Aorta (tissue), 5 donors: ENCODE data around the gene ADM2. TPM values are rescaled to one million over a fixed set of nuclear protein-coding genes. Genes with fewer than 3 reads are reported as not detected.
"Not testable (repeated sequence)": the region's sequence is repeated elsewhere in the genome, so short reads cannot be mapped to it uniquely, and the experiment has no call there.

Experiments used
- ATAC-seq: fragments of 200-7000 bp; cut with Tn5 transposase; one replicate; pipeline ENCODE4 v1.9.1; 2022; ENCODE audit warnings: moderate library complexity; ENCODE audit not compliant: low FRiP score
- DNase-seq, 2 donors: peaks; one replicate each; pipeline ENCODE4 v3.0.0-alpha.2; 2020
- H3K27ac ChIP-seq, 2 donors: one replicate each; pipeline ENCODE4 v1.5.1; 2013; ENCODE audit warnings: low read length in 2 of 2, mild to moderate bottlenecking in 2 of 2, moderate library complexity in 2 of 2, control low read depth in 1 of 2, inconsistent platforms in 1 of 2, low read depth in 1 of 2
- H3K27me3 ChIP-seq, 2 donors: one replicate each; pipeline ENCODE4 v1.6.1; 2013; ENCODE audit warnings: control low read depth in 1 of 2, low read length in 1 of 2, mild to moderate bottlenecking in 1 of 2, moderate library complexity in 1 of 2; ENCODE audit not compliant: insufficient read depth in 2 of 2, control insufficient read depth in 1 of 2
- H3K36me3 ChIP-seq, 2 donors: one replicate each; pipeline ENCODE4 v1.6.1; 2013; ENCODE audit warnings: control low read depth in 1 of 2, low read length in 1 of 2, mild to moderate bottlenecking in 1 of 2; ENCODE audit not compliant: insufficient read depth in 2 of 2, control insufficient read depth in 1 of 2
- H3K4me1 ChIP-seq, 2 donors: one replicate each; pipeline ENCODE4 v1.6.1; 2013; ENCODE audit warnings: low read length in 2 of 2, control low read depth in 1 of 2, mild to moderate bottlenecking in 1 of 2, moderate library complexity in 1 of 2; ENCODE audit not compliant: insufficient read depth in 2 of 2, control insufficient read depth in 1 of 2
- H3K4me3 ChIP-seq, 2 donors: one replicate each; pipeline ENCODE4 v1.5.1; 2013; ENCODE audit warnings: low read length in 2 of 2, control low read depth in 1 of 2, mild to moderate bottlenecking in 1 of 2
- H3K9me3 ChIP-seq: one replicate; pipeline ENCODE4 v1.6.1; 2013; ENCODE audit warnings: mild to moderate bottlenecking, low read length; ENCODE audit not compliant: control insufficient read depth
- WGBS, 2 donors: extraction: QIAGEN DNeasy Blood & Tissue Kit; methylation state at CpG; one replicate each; pipeline ENCODE4 v1.1.7; 2013; 5-methylcytosine and 5-hydroxymethylcytosine counted together
- intact Hi-C, 2 donors: fragments of 100-400 bp; cut with DNase I; formaldehyde crosslinking; loops; one replicate each; pipeline versions ENCODE4 v1.14.2 to v1.15.0; 2022
- polyA plus RNA-seq, 2 donors: library from polyadenylated mRNA; stranded (reverse); fragments of 200-250 nt; gene quantifications; one replicate each; pipeline ENCODE4 v1.2.3, GENCODE V29; 2013
- total RNA-seq, 2 donors: library from RNA; stranded (reverse); fragmentation: NEBNext Ultra II Directional; extraction: Animal tissue kit (Norgen Biotek cat#: 25700); gene quantifications; one replicate each; pipeline ENCODE4 v1.2.1, GENCODE V29; 2021
- donor health status: healthy with polysubstance abuse.
- donor health status: Bipolar disorder and iron deficiency.
- donor health status: DM: no; HTN: no; CAD: no.
- donor health status: DM: no; HTN: no; CAD: no.
- donor health status: DM: yes; HTN: yes; CAD: no.

Gene ADM2
- total and polyA plus RNA-seq, 4 donors, result 0.26 to 0.54 (median 0.50) TPM; not detected in 1

DNA sequence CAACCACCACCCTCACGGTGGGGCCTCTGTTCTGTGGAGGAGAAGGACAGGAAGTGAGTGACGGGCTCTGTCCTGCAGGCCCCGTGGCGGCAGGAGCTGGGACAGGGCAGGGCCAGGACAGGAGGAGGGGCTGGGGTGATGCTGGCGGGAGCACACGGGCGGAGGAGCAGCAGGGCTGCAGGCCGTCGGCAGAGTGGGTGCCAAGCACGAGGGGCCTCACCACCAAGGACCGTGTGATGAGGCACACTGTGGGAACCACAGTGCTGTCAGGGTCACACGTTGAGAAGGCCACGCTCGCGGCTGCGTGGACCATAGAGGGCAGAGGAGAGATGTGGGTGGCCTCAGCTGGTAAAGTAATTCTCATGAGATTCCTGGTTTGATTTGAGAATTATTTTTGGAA, 35.5 kb downstream of the ADM2 start:
- H3K4me1 ChIP-seq, result no peaks in the 10 kb centered on the region

DNA sequence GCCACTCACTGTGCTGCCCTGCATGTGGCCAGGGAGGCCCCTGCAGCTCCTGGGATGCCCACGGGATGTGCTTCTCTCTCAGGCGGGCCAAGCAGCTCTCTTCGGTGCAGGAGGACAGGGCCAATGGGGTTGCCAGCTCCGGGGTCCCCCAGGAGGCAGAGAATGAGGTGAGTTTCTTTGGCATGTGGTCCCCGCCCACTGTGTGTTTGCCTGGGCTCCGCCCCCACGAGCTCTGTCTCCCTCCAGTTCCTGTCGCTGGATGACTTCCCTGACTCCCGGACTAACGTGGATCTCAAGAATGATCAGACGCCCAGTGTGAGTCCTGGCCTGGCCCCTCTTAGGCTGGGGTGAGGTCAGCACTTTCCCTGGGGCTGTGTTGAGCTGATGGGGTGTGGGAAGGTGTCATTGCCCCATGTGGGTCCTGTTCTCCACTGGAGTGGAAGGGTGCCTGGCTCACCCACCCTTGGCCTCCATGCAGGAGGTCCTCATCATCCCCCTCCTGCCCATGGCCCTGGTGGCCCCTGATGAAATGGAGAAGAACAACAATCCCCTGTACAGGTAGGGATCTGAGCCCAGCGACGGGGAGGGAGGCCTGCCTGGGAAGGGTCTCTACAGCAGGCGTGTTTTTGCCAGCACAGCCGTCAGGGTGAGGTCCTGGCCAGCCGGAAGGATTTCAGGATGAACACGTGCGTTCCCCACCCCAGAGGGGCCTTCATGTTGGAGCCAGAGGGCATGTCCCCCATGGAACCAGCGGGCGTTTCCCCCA, 36.3 kb downstream of the ADM2 start:
- ATAC-seq (no peak), DNase-seq (no peak)
- Histone ChIP-seq H3K27ac (no peak overlapping the region), H3K36me3 (no peaks in the 10 kb centered on the region), H3K9me3 (no peaks in the 10 kb centered on the region), H3K27me3 (no peaks in the 10 kb centered on the region), H3K4me1 (no peaks in the 10 kb centered on the region), H3K4me3 (no peak overlapping the region)
- intact Hi-C loops, result no loop called here
- 87 to 89% methylated on average over 20 of the region's 20 CpGs for WGBS, 2 donors

More for the DNA sequence above, 35.5 kb downstream of the ADM2 start:
- no peak for ATAC-seq
- DNase-seq, result no peak
- no peak overlapping the region for H3K27ac ChIP-seq
- WGBS, 2 donors, result 81 to 85% methylated on average over 16 of the region's 16 CpGs
- no peaks in the 10 kb centered on the region for H3K9me3 ChIP-seq
- intact Hi-C loops, result no loop called here
- no peaks in the 10 kb centered on the region for H3K36me3 ChIP-seq
- no peaks in the 10 kb centered on the region for H3K27me3 ChIP-seq
- no peak overlapping the region for H3K4me3 ChIP-seq

DNA sequence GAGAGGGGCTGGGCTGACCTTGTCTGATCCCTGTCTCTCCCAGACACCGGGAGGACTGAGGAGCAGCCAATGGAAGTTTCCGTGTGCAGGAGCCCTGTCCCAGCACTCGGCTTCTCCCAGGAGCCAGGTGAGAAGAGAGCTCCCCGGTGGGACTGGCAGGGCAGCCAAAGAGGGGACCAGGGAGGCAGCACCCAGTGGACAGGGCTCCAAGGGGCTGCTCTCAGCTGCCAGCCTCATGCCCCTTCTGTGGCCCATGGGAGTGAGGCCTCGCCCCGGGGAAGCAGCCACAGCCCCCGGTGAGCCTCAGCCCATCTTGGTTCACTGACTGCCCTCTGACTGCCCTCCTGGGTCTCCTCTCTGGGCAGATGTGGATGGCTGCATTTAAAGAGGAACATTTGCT, 37.3 kb downstream of the ADM2 start:
- Histone ChIP-seq H3K4me1 (no peaks in the 10 kb centered on the region), H3K27me3 (no peaks in the 10 kb centered on the region), H3K36me3 (no peaks in the 10 kb centered on the region), H3K4me3 (no peak overlapping the region), H3K9me3 (no peaks in the 10 kb centered on the region), H3K27ac (no peak overlapping the region)
- ATAC-seq (no peak), DNase-seq (no peak)
- WGBS, 2 donors, result 93 to 94% methylated on average over 7 of the region's 7 CpGs
- intact Hi-C loops, result no loop called here

DNA sequence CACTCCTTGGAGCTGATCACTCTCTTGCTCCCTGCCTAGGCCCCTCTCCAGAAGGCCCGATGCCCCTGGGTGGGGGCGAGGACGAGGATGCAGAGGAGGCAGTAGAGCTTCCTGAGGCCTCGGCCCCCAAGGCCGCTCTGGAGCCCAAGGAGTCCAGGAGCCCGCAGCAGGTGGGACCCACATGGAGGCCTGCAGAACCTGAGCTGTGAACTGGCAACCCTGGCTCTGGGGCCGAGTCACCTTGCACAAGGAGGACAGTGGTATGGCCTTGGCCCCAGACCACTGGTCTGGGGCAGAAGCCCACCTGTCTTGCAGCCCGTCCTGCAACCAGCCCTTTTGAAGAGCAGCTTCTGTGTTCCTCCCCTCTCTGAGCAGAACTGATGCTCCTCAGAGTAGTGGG, 37.8 kb downstream of the ADM2 start:
- no peaks in the 10 kb centered on the region for H3K27me3 ChIP-seq
- no peak overlapping the region for H3K27ac ChIP-seq
- H3K36me3 ChIP-seq, result no peaks in the 10 kb centered on the region
- H3K4me1 ChIP-seq, result no peaks in the 10 kb centered on the region
- H3K9me3 ChIP-seq, result no peaks in the 10 kb centered on the region
- no peak for ATAC-seq
- intact Hi-C loops, result no loop called here
- 96% methylated on average over 8 of the region's 8 CpGs for WGBS, 2 donors
- DNase-seq, result no peak
- H3K4me3 ChIP-seq, result no peak overlapping the region

DNA sequence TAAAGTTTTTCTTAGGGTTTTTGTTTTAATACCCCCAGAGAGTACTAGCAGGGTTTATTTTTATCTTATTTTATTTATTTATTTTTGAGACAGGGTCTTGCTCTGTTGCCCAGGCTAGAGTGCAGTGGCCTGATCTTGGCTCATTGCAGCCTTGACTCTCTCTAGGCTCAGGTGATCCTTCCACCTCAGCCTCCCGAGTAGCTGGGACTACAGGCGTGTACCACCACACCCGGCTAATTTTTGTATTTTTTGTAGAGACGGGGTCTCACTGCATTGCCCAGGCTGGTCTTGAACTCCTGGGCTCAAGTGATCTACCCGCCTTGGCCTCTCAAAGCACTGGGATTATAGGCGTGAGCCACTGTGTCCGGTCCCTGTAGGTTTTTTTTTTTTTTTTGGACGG, 38.8 kb downstream of the ADM2 start:
- H3K36me3 ChIP-seq, intact Hi-C loops, DNase-seq, H3K4me3 ChIP-seq, H3K9me3 ChIP-seq, H3K4me1 ChIP-seq, ATAC-seq, H3K27ac ChIP-seq, H3K27me3 ChIP-seq: not testable (repeated sequence)
- WGBS, 2 donors, result 94 to 95% methylated on average over 8 of the region's 8 CpGs

DNA sequence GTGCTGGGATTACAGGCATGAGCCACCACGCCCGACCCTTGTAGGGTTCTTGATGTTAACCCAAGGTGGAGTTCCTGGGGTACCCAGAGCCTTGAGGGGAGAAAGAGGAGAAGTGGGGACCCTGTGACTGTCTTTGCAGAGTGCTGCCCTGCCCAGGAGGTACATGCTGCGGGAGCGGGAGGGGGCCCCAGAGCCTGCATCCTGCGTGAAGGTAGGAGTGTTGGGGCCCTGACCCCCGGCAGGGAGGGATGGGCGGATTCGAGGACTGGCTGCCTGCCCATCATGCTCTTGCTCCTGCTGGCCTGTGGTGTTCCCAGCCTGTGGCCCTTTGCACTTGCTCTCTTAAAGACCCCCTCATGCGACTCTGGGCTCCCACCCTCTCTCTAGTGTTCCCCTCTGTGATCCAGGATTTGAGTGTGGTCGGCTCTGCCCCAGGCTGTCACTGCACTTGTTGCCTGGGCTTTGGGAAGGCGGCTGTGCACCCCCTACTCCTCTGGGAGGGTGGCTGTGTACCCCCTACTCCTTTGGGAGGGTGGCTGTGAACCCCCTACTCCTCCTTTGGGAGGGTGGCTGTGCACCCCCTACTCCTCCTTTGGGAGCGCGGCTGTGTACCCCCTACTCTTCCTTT, 39.6 kb downstream of the ADM2 start:
- ATAC-seq, result no peak
- intact Hi-C loops, result no loop called here
- no peaks in the 10 kb centered on the region for H3K36me3 ChIP-seq
- DNase-seq, result no peak
- H3K27ac ChIP-seq, result no peak overlapping the region
- 92 to 94% methylated on average over 13 of the region's 13 CpGs for WGBS, 2 donors
- H3K4me1 ChIP-seq, result no peaks in the 10 kb centered on the region
- no peaks in the 10 kb centered on the region for H3K9me3 ChIP-seq
- H3K4me3 ChIP-seq, result no peak overlapping the region
- H3K27me3 ChIP-seq, result no peaks in the 10 kb centered on the region

DNA sequence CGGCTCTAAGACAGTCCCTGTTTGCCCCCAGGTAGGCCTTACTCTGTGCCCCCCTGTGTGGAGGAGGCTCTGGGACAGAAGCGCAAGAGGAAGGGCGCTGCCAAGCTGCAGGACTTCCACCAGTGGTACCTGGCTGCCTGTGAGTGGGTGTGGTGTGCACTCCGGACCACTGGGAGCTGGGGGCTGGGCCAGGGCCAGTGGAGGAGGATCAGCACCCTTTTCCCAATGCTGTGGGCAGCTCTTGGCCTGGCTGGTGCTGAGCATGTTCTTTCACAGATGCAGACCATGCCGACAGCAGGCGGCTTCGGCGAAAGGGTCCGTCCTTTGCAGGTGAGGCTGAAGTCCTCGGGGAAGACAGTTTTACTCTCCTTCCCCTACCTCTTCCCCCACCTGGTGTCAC, 40.4 kb downstream of the ADM2 start:
- Histone ChIP-seq H3K4me3 (no peak overlapping the region), H3K36me3 (no peaks in the 10 kb centered on the region), H3K27me3 (no peaks in the 10 kb centered on the region), H3K27ac (no peak overlapping the region), H3K9me3 (no peaks in the 10 kb centered on the region), H3K4me1 (no peaks in the 10 kb centered on the region)
- no peak for DNase-seq
- intact Hi-C loops, result no loop called here
- 91 to 93% methylated on average over 10 of the region's 10 CpGs for WGBS, 2 donors
- no peak for ATAC-seq

DNA sequence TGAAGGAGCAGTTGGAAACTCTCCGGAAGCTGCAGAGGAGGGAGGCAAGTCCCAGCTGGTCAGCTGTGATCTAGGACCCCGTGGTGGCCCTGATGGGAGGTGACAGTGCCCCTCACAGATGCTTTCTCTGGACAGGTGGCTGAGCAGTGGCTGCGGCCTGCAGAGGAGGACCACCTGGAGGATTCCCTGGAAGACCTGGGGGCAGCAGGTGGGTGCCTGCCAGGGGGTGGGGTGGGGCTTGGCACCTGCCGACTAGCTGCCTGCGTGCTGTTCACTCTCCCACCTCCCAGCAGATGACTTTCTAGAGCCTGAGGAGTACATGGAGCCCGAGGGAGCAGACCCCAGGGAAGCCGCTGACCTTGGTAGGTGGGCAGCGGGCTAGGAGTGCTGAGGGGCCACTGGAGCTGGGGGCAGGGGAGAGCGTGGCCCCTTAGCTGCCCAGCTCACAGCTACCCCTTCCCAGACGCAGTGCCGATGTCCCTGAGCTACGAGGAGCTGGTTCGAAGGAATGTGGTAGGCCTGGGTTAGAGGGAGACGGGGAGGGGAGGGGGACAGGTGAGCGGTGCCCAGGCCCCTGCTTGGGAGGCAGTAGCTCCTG, 41.0 kb downstream of the ADM2 start:
- Histone ChIP-seq H3K4me3 (no peak overlapping the region), H3K9me3 (no peaks in the 10 kb centered on the region), H3K36me3 (no peaks in the 10 kb centered on the region), H3K27me3 (no peaks in the 10 kb centered on the region), H3K27ac (no peak overlapping the region), H3K4me1 (no peaks in the 10 kb centered on the region)
- DNase-seq (peak in 1 of 2 donors; percentile 50), ATAC-seq (no peak)
- 87 to 90% methylated on average over 15 of the region's 15 CpGs for WGBS, 2 donors
- intact Hi-C loops, result no loop called here
